H1 (cell line): Measurements from ENCODE around the gene NHSL2. TPM values are rescaled to one million over a fixed set of nuclear protein-coding genes. Genes with fewer than 3 reads are reported as not detected.

Experiments
- CTCF ChIA-PET: fragments of 300-600 bp; sonication (Branson Sonifier 250); formaldehyde crosslinking; loops from one replicate; lab custom pipeline; 2021; ENCODE audit not compliant: partially characterized antibody; lab: Charles Lee
- POLR2A ChIA-PET: fragments of 300-600 bp; sonication (Branson Sonifier 250); formaldehyde crosslinking; loops from one replicate; lab custom pipeline; 2021; ENCODE audit warnings: inconsistent platforms; ENCODE audit not compliant: partially characterized antibody; lab: Charles Lee
- DNase-seq, 2 experiments: peaks; one replicate each; pipeline versions ENCODE4 v3.0.0 to v3.0.0-alpha.2; 2010 to 2022; ENCODE audit warnings: low spot score in 2 of 2, low read depth in 1 of 2, mixed read lengths in 1 of 2
- FAIRE-seq: peaks from 2 replicates; lab custom pipeline; 2011; peaks lifted over from hg19 to GRCh38; lab: Jason Lieb, UNC
- H2AFZ ChIP-seq: 2 replicates; pipeline ENCODE4 v1.8.1; 2012; ENCODE audit warnings: low read length, inconsistent platforms
- H2AK5ac ChIP-seq: 2 replicates; pipeline ENCODE4 v1.6.1; 2013; ENCODE audit warnings: low read depth, low read length
- H2BK120ac ChIP-seq: replicated peaks from 2 replicates; pipeline ENCODE3; 2013; ENCODE audit warnings: low read depth, low read length, inconsistent platforms
- H2BK12ac ChIP-seq: 2 replicates; pipeline ENCODE4 v1.6.1; 2013; ENCODE audit warnings: low read depth, low read length
- H2BK15ac ChIP-seq: 2 replicates; pipeline ENCODE4 v1.6.1; 2013; ENCODE audit warnings: low read length
- H2BK20ac ChIP-seq: 2 replicates; pipeline ENCODE4 v1.6.1; 2013; ENCODE audit warnings: low read length
- H2BK5ac ChIP-seq: 2 replicates; pipeline ENCODE4 v1.6.1; 2013; ENCODE audit warnings: low read depth, low read length
- H3K14ac ChIP-seq: 2 replicates; pipeline ENCODE4 v1.6.1; 2013; ENCODE audit warnings: inconsistent platforms; ENCODE audit not compliant: insufficient read length
- H3K18ac ChIP-seq: 2 replicates; pipeline ENCODE4 v1.6.1; 2013; ENCODE audit warnings: low read length; ENCODE audit errors: extremely low read depth
- H3K23ac ChIP-seq: 2 replicates; pipeline ENCODE4 v1.6.1; 2013; ENCODE audit warnings: inconsistent platforms; ENCODE audit not compliant: insufficient read length
- H3K23me2 ChIP-seq: 2 replicates; pipeline ENCODE4 v1.6.1; 2013; ENCODE audit warnings: low read depth, low read length
- H3K27ac ChIP-seq: 2 replicates; pipeline ENCODE4 v1.6.1; 2011; ENCODE audit warnings: low read depth, low read length, inconsistent platforms
- H3K27me3 ChIP-seq, 4 experiments: replicated peaks in 1 of 4; 1 replicate in 1 of 4; 2 replicates in 3 of 4; pipeline versions ENCODE4 v1.6.1 to v1.8.1; 2011 to 2013; ENCODE audit warnings: low read length in 3 of 4, mild to moderate bottlenecking in 3 of 4, inconsistent platforms in 2 of 4, mixed read lengths in 2 of 4, moderate library complexity in 1 of 4; ENCODE audit not compliant: control insufficient read depth in 3 of 4, insufficient read depth in 3 of 4; ENCODE audit errors: extremely low read depth in 1 of 4
- H3K36me3 ChIP-seq, 4 experiments: 2 replicates each; pipeline versions ENCODE4 v1.6.1 to v1.8.1; 2011 to 2013; ENCODE audit warnings: mild to moderate bottlenecking in 4 of 4, low read length in 3 of 4, moderate library complexity in 2 of 4, control low read depth in 1 of 4, inconsistent platforms in 1 of 4; ENCODE audit not compliant: insufficient read depth in 4 of 4, control insufficient read depth in 2 of 4
- H3K4ac ChIP-seq: replicated peaks from 2 replicates; pipeline ENCODE3; 2013; ENCODE audit warnings: low read length, low read depth, mixed read lengths, inconsistent platforms; ENCODE audit not compliant: insufficient read length
- H3K4me1 ChIP-seq, 4 experiments: replicated peaks in 1 of 4; 1 replicate in 1 of 4; 2 replicates in 3 of 4; pipeline versions ENCODE4 v1.6.1 to v1.8.1; 2011 to 2013; ENCODE audit warnings: low read length in 3 of 4, inconsistent platforms in 2 of 4, mixed read lengths in 1 of 4; ENCODE audit not compliant: insufficient read depth in 4 of 4, control insufficient read depth in 3 of 4
- H3K4me2 ChIP-seq, 2 experiments: 2 replicates each; pipeline versions ENCODE4 v1.6.1 to v1.8.1; 2011 to 2013; ENCODE audit warnings: low read depth in 2 of 2, low read length in 2 of 2, control low read depth in 1 of 2, inconsistent platforms in 1 of 2, mild to moderate bottlenecking in 1 of 2; ENCODE audit not compliant: insufficient read depth in 1 of 2
- H3K4me3 ChIP-seq, 4 experiments: fragments of 200-600, 300-600 bp in 1 of 4; sonication (generic), shearing (Covaris generic), sonication (Bioruptor Twin) in 1 of 4; 2 replicates each; pipeline versions ENCODE4 v1.5.1 to v1.8.1; 2011 to 2016; ENCODE audit warnings: low read length in 4 of 4, low read depth in 3 of 4, control low read depth in 2 of 4, inconsistent platforms in 2 of 4, mild to moderate bottlenecking in 2 of 4, mixed read lengths in 1 of 4, moderate library complexity in 1 of 4; ENCODE audit not compliant: insufficient read depth in 2 of 4; ENCODE audit errors: extremely low read depth in 1 of 4
- H3K56ac ChIP-seq: replicated peaks from 2 replicates; pipeline ENCODE3; 2013; ENCODE audit warnings: low read depth, mild to moderate bottlenecking, mixed read lengths, low read length, inconsistent platforms; ENCODE audit not compliant: insufficient read length
- H3K79me1 ChIP-seq: 2 replicates; pipeline ENCODE4 v1.6.1; 2013; ENCODE audit warnings: low read depth, low read length, control low read depth
- H3K79me2 ChIP-seq, 2 experiments: 2 replicates each; pipeline versions ENCODE4 v1.6.1 to v1.8.1; 2012 to 2013; ENCODE audit warnings: low read length in 2 of 2, mild to moderate bottlenecking in 2 of 2, inconsistent platforms in 1 of 2; ENCODE audit not compliant: insufficient read depth in 2 of 2, control insufficient read depth in 1 of 2
- H3K9ac ChIP-seq, 4 experiments: replicated peaks in 1 of 4; 1 replicate in 1 of 4; 2 replicates in 3 of 4; pipeline versions ENCODE4 v1.6.1 to v1.8.1; 2011 to 2013; ENCODE audit warnings: low read depth in 3 of 4, low read length in 3 of 4, control low read depth in 2 of 4, mild to moderate bottlenecking in 2 of 4, moderate library complexity in 2 of 4, inconsistent platforms in 1 of 4; ENCODE audit errors: extremely low read depth in 1 of 4
- H3K9me3 ChIP-seq, 2 experiments: 2 replicates each; pipeline versions ENCODE4 v1.6.1 to v1.8.1; 2012 to 2013; ENCODE audit warnings: mild to moderate bottlenecking in 2 of 2, moderate library complexity in 2 of 2, control low read depth in 1 of 2, inconsistent platforms in 1 of 2, low read depth in 1 of 2, low read length in 1 of 2, mixed read lengths in 1 of 2; ENCODE audit not compliant: insufficient read depth in 2 of 2
- H4K20me1 ChIP-seq, 2 experiments: replicated peaks in 1 of 2; 2 replicates each; pipeline versions ENCODE3 to v1.8.1; 2011 to 2013; ENCODE audit warnings: inconsistent platforms in 2 of 2, low read length in 2 of 2, mild to moderate bottlenecking in 1 of 2; ENCODE audit not compliant: insufficient read depth in 2 of 2, control insufficient read depth in 1 of 2
- H4K5ac ChIP-seq: 2 replicates; pipeline ENCODE4 v1.6.1; 2013; ENCODE audit warnings: low read length, low read depth, mixed read lengths, inconsistent platforms; ENCODE audit not compliant: insufficient read length
- H4K8ac ChIP-seq: 2 replicates; pipeline ENCODE4 v1.8.0; 2013; ENCODE audit warnings: mild to moderate bottlenecking, moderate library complexity, low read length, inconsistent platforms; ENCODE audit not compliant: insufficient read depth; ENCODE audit errors: extremely low read depth
- H4K91ac ChIP-seq: replicated peaks from 2 replicates; pipeline ENCODE3; 2013; ENCODE audit warnings: low read length, mixed read lengths, inconsistent platforms; ENCODE audit not compliant: insufficient read length
- CTBP2 ChIP-seq: IDR thresholded peaks from 2 replicates; pipeline ENCODE4 v1.7.0; 2011; ENCODE audit warnings: borderline replicate concordance, mild to moderate bottlenecking, moderate library complexity, mixed read lengths, low read length; ENCODE audit not compliant: insufficient read depth, insufficient read length
- WGBS, 2 experiments: shearing (Covaris generic) in 1 of 2; methylation state at CpG; one replicate each; pipeline versions ENCODE4 v1.1.6 to v1.1.7; 2013 to 2015; ENCODE audit warnings: low lambda C conversion rate in 2 of 2, mixed read lengths in 2 of 2, inconsistent platforms in 1 of 2, low coverage in 1 of 2, missing lambda C conversion rate in 1 of 2; ENCODE audit not compliant: insufficient replicate concordance in 2 of 2, insufficient coverage in 1 of 2, insufficient read length in 1 of 2; ENCODE audit errors: extremely low coverage in 1 of 2, missing lambda C conversion rate in 1 of 2; 5-methylcytosine and 5-hydroxymethylcytosine counted together
- polyA plus RNA-seq, 7 experiments: library from polyadenylated mRNA; depleted of rRNA in 3 of 7; stranded (reverse) in 5 of 7; unstranded in 2 of 7; fragments of >200 nt in 5 of 7; fragments of 200-250 nt in 2 of 7; gene quantifications; 1 replicate in 5 of 7; 2 replicates in 1 of 7; 4 replicates in 1 of 7; pipeline versions ENCODE4 v1.2.1 to v1.2.3, GENCODE V29; 2011 to 2013; ENCODE audit warnings: missing spikeins in 2 of 7, mixed read lengths in 2 of 7
- total RNA-seq: library from RNA; stranded (reverse); fragmentation: NEBNext Ultra II Directional; extraction: Animal tissue kit (Norgen Biotek cat#: 25700); gene quantifications from 2 replicates; pipeline ENCODE4 v1.2.1, GENCODE V29; 2021

Gene NHSL2
- total and polyA plus RNA-seq, 2 of the 8 experiments (the other 6 are each of a cell fraction or from before 2014, with no cell fraction given) = 3.7 to 7.2 TPM

- Histone ChIP-seq H2BK5ac (no peak overlapping the region), H3K27me3 (no peaks in the 10 kb centered on the region), H3K18ac (no peak overlapping the region), H4K5ac (no peak overlapping the region), H4K8ac (no peak overlapping the region), H4K20me1 (peaks cover 0 to 2% of the 10 kb centered on the region in 2 experiments), H3K4me2 (no peak overlapping the region), H2BK20ac (no peak overlapping the region), H3K9ac (no peak overlapping the region), H3K56ac (no peak overlapping the region), H2AFZ (no peak overlapping the region), H3K36me3 (no peaks in the 10 kb centered on the region), H3K27ac (no peak overlapping the region), H4K91ac (no peak overlapping the region), H3K79me1 (no peaks in the 10 kb centered on the region), H3K23me2 (no peaks in the 10 kb centered on the region), H3K4me1 (peaks cover 0 to 2% (median under 1%) of the 10 kb centered on the region in 4 experiments; a peak in 5 of 7 replicates), H2BK15ac (no peak overlapping the region), H2AK5ac (no peak overlapping the region), H3K23ac (no peak overlapping the region), H2BK12ac (no peak overlapping the region), H3K9me3 (no peaks in the 10 kb centered on the region), H3K4ac (no peak overlapping the region), H3K79me2 (no peaks in the 10 kb centered on the region; a peak in 1 of 4 replicates), H3K4me3 (no peak overlapping the region), H2BK120ac (no peak overlapping the region), H3K14ac (no peak overlapping the region)
- POLR2A ChIA-PET = no interaction called here
- CTCF ChIA-PET = interaction anchor here (0.8 to 1.4 kb wide), 2 partner anchors 12 to 96 kb away, joined by 3 to 4 read pairs; no protein-coding TSS in a partner anchor
- DNase-seq (no peak), FAIRE-seq (no peak)
- no peak for TF ChIP-seq CTBP2
- WGBS, 2 experiments = 85% methylated on average over 2 of the region's 2 CpGs; no CpG with 5 or more reads in 1 of the 2 experiments
Measured at GRCh38 chrX:72117636-72118210, 207.1 kb downstream of the NHSL2 start.
